ENCODE data around the gene WNT4.

WNT4 gene

DNA sequence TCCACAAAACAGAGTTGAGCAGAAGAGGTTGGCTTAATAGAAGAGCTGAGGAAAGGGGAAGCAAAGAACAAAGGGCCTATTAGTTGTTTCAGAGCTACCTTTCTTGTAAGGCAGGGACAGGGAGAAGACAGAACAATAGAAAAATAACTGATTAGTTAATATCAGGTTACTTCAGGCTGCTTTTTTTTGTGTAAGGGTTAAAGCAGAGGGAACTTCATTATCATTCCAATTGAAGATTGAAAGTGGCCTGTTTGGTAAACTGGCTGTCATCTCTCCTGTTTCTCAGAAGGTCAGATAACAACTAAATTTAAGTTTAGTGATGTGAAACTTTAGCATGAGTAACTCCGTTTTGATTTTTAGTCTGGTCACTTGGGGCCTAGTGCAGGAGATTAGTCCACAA, 68.1 kb downstream of the WNT4 start:
- no peak for DNase-seq (ENCODE audit: low spot score)

GRCh38 chr1:22071511-22071910, 71.4 kb downstream of the WNT4 start:
- DNase-seq (ENCODE audit: low spot score) = no peak

Measured in HuH-7 (cell line).